Mesenchymal stem cell (in vitro differentiated cells and primary cell): ENCODE measurements around the gene PRKCZ.

Source experiments
- DNase-seq: peaks from one replicate; pipeline ENCODE4 v3.0.0-alpha.2; 2013
- H2AFZ ChIP-seq: one replicate; pipeline ENCODE4 v1.6.1; 2013; ENCODE audit warnings: low read depth, mild to moderate bottlenecking, control low read depth, inconsistent platforms, low read length, moderate library complexity
- H2AK5ac ChIP-seq: 2 replicates; pipeline ENCODE4 v1.6.1; 2013; ENCODE audit warnings: low read length, moderate library complexity, mild to moderate bottlenecking, inconsistent platforms; ENCODE audit not compliant: severe bottlenecking
- H2BK120ac ChIP-seq: one replicate; pipeline ENCODE4 v1.6.1; 2013; ENCODE audit warnings: low read depth, mild to moderate bottlenecking, inconsistent platforms, low read length, moderate library complexity
- H2BK12ac ChIP-seq, 2 experiments: one replicate each; pipeline ENCODE4 v1.6.1; 2013; ENCODE audit warnings: inconsistent platforms in 2 of 2, low read length in 2 of 2, mild to moderate bottlenecking in 2 of 2, moderate library complexity in 2 of 2, control low read depth in 1 of 2
- H2BK15ac ChIP-seq: one replicate; pipeline ENCODE4 v1.6.1; 2013; ENCODE audit warnings: mild to moderate bottlenecking, low read depth, inconsistent platforms; ENCODE audit not compliant: poor library complexity, severe bottlenecking
- H2BK5ac ChIP-seq: 2 replicates; pipeline ENCODE4 v1.6.1; 2013; ENCODE audit warnings: low read depth, mild to moderate bottlenecking, low read length, control low read depth, inconsistent platforms; ENCODE audit not compliant: poor library complexity, severe bottlenecking
- H3K14ac ChIP-seq, 2 experiments: one replicate each; pipeline ENCODE4 v1.6.1; 2013; ENCODE audit warnings: inconsistent platforms in 2 of 2, low read length in 2 of 2, control low read depth in 1 of 2, mild to moderate bottlenecking in 1 of 2, moderate library complexity in 1 of 2
- H3K18ac ChIP-seq, 2 experiments: one replicate each; pipeline ENCODE4 v1.6.1; 2013; ENCODE audit warnings: inconsistent platforms in 2 of 2, low read length in 2 of 2, control low read depth in 1 of 2, low read depth in 1 of 2, mild to moderate bottlenecking in 1 of 2
- H3K23ac ChIP-seq, 2 experiments: one replicate each; pipeline ENCODE4 v1.6.1; 2013; ENCODE audit warnings: inconsistent platforms in 2 of 2, low read length in 2 of 2, mild to moderate bottlenecking in 2 of 2, moderate library complexity in 2 of 2, control low read depth in 1 of 2
- H3K27ac ChIP-seq: 2 replicates; pipeline ENCODE4 v1.5.1; 2013; ENCODE audit warnings: mild to moderate bottlenecking, moderate library complexity, low read length, control low read depth, inconsistent platforms; ENCODE audit not compliant: poor library complexity, severe bottlenecking
- H3K27me3 ChIP-seq, 2 experiments: 2 replicates each; pipeline versions ENCODE4 v1.6.1 to v1.7.0; 2013; ENCODE audit warnings: low read length in 2 of 2, mild to moderate bottlenecking in 2 of 2, moderate library complexity in 2 of 2, control low read depth in 1 of 2, inconsistent platforms in 1 of 2; ENCODE audit not compliant: control insufficient read depth in 1 of 2, insufficient read depth in 1 of 2
- H3K36me3 ChIP-seq, 2 experiments: 2 replicates each; pipeline versions ENCODE4 v1.6.1 to v1.7.0; 2013; ENCODE audit warnings: low read length in 2 of 2, control low read depth in 1 of 2, inconsistent platforms in 1 of 2, low read depth in 1 of 2, mild to moderate bottlenecking in 1 of 2; ENCODE audit not compliant: insufficient read depth in 2 of 2, control insufficient read depth in 1 of 2
- H3K4ac ChIP-seq, 2 experiments: one replicate each; pipeline ENCODE4 v1.6.1; 2013; ENCODE audit warnings: inconsistent platforms in 2 of 2, low read length in 2 of 2, mild to moderate bottlenecking in 2 of 2, moderate library complexity in 2 of 2, control low read depth in 1 of 2, low read depth in 1 of 2
- H3K4me1 ChIP-seq: 2 replicates; pipeline ENCODE4 v1.6.1; 2013; ENCODE audit warnings: low read depth, low read length, control low read depth; ENCODE audit not compliant: control insufficient read depth, insufficient read depth
- H3K4me2 ChIP-seq: 2 replicates; pipeline ENCODE4 v1.6.1; 2013; ENCODE audit warnings: low read length, mild to moderate bottlenecking, inconsistent platforms; ENCODE audit not compliant: poor library complexity, severe bottlenecking
- H3K4me3 ChIP-seq, 2 experiments: 2 replicates each; pipeline versions ENCODE4 v1.5.1 to v1.7.0; 2013; ENCODE audit warnings: low read length in 2 of 2, mild to moderate bottlenecking in 2 of 2, control low read depth in 1 of 2, low read depth in 1 of 2; ENCODE audit not compliant: insufficient read depth in 1 of 2
- H3K79me1 ChIP-seq: replicated peaks from 2 replicates; pipeline ENCODE4 v1.6.1; 2013; ENCODE audit warnings: mild to moderate bottlenecking, control low read depth, low read length, inconsistent platforms; ENCODE audit not compliant: poor library complexity, severe bottlenecking
- H3K9ac ChIP-seq: 2 replicates; pipeline ENCODE4 v1.7.0; 2013; ENCODE audit warnings: mild to moderate bottlenecking, low read length, moderate library complexity
- H3K9me3 ChIP-seq: 2 replicates; pipeline ENCODE4 v1.7.0; 2013; ENCODE audit warnings: mild to moderate bottlenecking, low read length; ENCODE audit not compliant: control insufficient read depth
- H4K8ac ChIP-seq: one replicate; pipeline ENCODE4 v1.6.1; 2013; ENCODE audit warnings: inconsistent platforms, mild to moderate bottlenecking, low read length, moderate library complexity
- H4K91ac ChIP-seq: one replicate; pipeline ENCODE4 v1.6.1; 2013; ENCODE audit warnings: mild to moderate bottlenecking, low read length, inconsistent platforms
- WGBS: methylation state at CpG from one replicate; pipeline ENCODE4 v1.1.7; 2013; ENCODE audit warnings: mixed read lengths; 5-methylcytosine and 5-hydroxymethylcytosine counted together

PRKCZ gene

DNA sequence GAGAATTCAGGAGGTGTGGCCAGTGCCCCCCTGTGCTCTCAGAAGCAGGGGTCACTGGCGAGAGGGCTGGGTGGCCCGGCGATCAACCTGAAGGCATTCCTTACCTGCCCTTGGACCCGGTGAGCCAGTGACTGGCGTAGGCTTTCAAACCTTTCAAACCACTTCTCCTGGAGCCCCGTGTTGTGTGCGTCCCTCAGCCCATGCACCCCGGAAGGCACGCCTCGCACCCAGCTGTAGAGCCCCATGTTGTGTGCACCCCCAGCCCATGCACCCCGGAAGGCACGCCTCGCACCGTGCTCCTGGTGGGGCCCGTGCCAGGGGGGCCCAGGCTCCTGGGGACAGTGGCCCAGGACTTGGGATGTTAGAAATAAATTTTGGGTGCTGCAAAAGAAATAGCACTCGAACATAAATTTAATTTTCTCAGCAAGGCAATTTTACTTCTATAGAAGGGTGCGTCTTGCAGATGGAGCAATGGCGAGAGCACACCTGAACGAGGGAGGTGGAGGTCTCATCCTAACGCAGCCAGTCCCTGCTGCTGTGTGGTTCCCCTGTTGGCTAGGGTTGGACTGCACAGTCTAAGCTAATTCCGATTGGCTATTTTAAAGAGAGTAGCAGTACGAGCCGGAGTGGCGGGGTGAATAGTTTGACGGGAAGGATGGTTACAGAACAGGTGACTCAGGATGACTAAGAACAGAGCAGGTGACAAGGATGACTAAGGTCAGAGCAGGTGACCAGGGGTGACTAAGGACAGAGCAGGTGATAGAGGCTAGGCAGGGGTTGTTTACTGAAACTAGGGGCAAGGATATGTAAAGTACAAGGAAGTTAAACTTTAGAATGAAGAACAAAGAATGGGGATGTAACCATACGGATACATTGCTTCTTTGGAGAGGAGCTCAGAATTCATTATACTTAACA, 47.4 kb downstream of the PRKCZ start:
- Histone ChIP-seq H3K14ac (no peak overlapping the region), H2BK15ac (no peak overlapping the region), H3K27ac (no peak overlapping the region), H3K9me3 (peaks cover 12% of the 10 kb centered on the region), H2BK5ac (no peak overlapping the region), H2BK12ac (no peak overlapping the region), H2BK120ac (no peak overlapping the region), H3K9ac (no peak overlapping the region), H4K91ac (no peak overlapping the region), H3K36me3 (peaks cover 0 to 70% of the 10 kb centered on the region in 2 experiments), H4K8ac (no peak overlapping the region), H3K27me3 (peaks cover 0 to 42% of the 10 kb centered on the region in 2 experiments), H2AK5ac (no peak overlapping the region), H3K4me1 (peaks cover 9% of the 10 kb centered on the region), H3K18ac (no peak overlapping the region), H3K4ac (no peak overlapping the region), H3K79me1 (peaks cover 46% of the 10 kb centered on the region), H2AFZ (no peak overlapping the region), H3K4me3 (no peak overlapping the region), H3K23ac (no peak overlapping the region), H3K4me2 (no peak overlapping the region)
- no peak for DNase-seq
- WGBS = 93% methylated on average over 25 of the region's 26 CpGs

- peaks cover 12% of the 10 kb centered on the region for H3K9me3 ChIP-seq
- WGBS = 92% methylated on average over 11 of the region's 11 CpGs
- H2AK5ac ChIP-seq = no peak overlapping the region
- H2BK12ac ChIP-seq = no peak overlapping the region
- no peak overlapping the region for H2BK5ac ChIP-seq
- H4K91ac ChIP-seq = no peak overlapping the region
- no peak overlapping the region for H3K23ac ChIP-seq
- H3K36me3 ChIP-seq = peaks cover 0 to 68% of the 10 kb centered on the region in 2 experiments
- no peak overlapping the region for H3K27ac ChIP-seq
- no peak overlapping the region for H4K8ac ChIP-seq
- peaks cover 8% of the 10 kb centered on the region for H3K4me1 ChIP-seq
- peaks cover 0 to 42% of the 10 kb centered on the region in 2 experiments for H3K27me3 ChIP-seq
- H3K79me1 ChIP-seq = peaks cover 41% of the 10 kb centered on the region
- no peak overlapping the region for H2AFZ ChIP-seq
- no peak overlapping the region for H2BK15ac ChIP-seq
- H2BK120ac ChIP-seq = no peak overlapping the region
- H3K4me2 ChIP-seq = no peak overlapping the region
- H3K9ac ChIP-seq = no peak overlapping the region
- no peak overlapping the region for H3K18ac ChIP-seq
- H3K4me3 ChIP-seq = no peak overlapping the region
- H3K14ac ChIP-seq = no peak overlapping the region
- H3K4ac ChIP-seq = no peak overlapping the region
- DNase-seq = no peak
These were observed 48.1 kb downstream of the PRKCZ start for GRCh38 chr1:2098301-2098698.

DNA sequence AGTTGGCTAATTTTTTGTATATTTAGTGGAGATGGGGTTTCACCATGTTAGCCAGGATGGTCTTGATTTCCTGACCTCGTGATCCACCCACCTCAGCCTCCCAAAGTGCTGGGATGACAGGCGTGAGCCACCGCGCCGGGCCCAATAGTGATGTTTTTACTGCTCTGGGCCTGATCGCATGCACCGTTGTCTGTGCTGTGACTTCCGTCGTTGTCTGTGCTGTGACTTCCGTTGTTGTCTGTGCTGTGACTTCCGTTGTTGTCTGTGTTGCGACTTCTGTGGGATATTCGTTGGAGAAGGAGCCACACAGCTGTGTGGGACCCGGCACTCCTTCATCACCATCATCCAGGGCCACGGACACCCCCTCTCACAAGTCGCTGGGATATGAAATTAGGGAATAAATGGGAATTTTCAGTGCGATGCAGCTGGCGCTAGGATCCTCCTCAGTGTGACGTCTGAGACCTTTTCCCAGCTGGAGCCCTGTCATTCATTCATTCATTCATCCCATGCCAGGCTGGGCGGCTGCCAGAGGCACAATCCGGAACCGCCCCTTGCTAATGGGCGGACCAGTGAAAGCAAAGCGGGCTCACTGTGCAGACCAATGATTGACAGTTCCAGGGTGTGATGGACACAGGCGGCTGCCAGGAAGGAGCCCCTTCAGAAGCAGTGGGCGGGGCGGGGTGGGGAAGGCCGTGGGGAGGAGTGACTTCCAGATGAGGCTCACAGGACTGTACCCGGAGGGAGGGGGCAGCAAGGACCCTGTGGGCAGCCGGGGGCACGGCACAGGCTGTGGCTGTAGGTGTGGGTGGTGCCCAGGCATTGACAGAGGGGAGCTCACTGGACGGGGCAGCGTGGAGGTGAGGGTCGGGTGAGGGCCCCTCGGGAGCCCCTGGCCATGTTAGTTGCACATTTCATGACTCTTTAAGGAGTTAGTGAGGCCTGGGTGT, 48.9 kb downstream of the PRKCZ start:
- peaks cover 0 to 68% of the 10 kb centered on the region in 2 experiments for H3K36me3 ChIP-seq
- H4K91ac ChIP-seq = no peak overlapping the region
- no peak overlapping the region for H3K4me2 ChIP-seq
- no peak overlapping the region for H3K9ac ChIP-seq
- H2BK120ac ChIP-seq = no peak overlapping the region
- no peak overlapping the region for H3K4ac ChIP-seq
- H3K9me3 ChIP-seq = peaks cover 12% of the 10 kb centered on the region
- H2BK12ac ChIP-seq = no peak overlapping the region
- no peak overlapping the region for H3K14ac ChIP-seq
- peaks cover 8% of the 10 kb centered on the region for H3K4me1 ChIP-seq
- H3K27me3 ChIP-seq = peaks cover 0 to 46% of the 10 kb centered on the region in 2 experiments
- WGBS = 88% methylated on average over 31 of the region's 35 CpGs
- H2AK5ac ChIP-seq = no peak overlapping the region
- no peak overlapping the region for H3K18ac ChIP-seq
- no peak overlapping the region for H2BK5ac ChIP-seq
- no peak overlapping the region for H3K23ac ChIP-seq
- H3K4me3 ChIP-seq = no peak overlapping the region
- DNase-seq = no peak
- H2BK15ac ChIP-seq = no peak overlapping the region
- H3K27ac ChIP-seq = no peak overlapping the region
- H3K79me1 ChIP-seq = peaks cover 38% of the 10 kb centered on the region
- H2AFZ ChIP-seq = no peak overlapping the region
- H4K8ac ChIP-seq = no peak overlapping the region
